H1 (cell line): ENCODE measurements around the gene WDR49. TPM values are rescaled to one million over a fixed set of nuclear protein-coding genes. Genes with fewer than 3 reads are reported as not detected.

Experiments
- CTCF ChIA-PET: fragments of 300-600 bp; sonication (Branson Sonifier 250); formaldehyde crosslinking; loops from one replicate; lab custom pipeline; 2021; ENCODE audit not compliant: partially characterized antibody; lab: Charles Lee
- POLR2A ChIA-PET: fragments of 300-600 bp; sonication (Branson Sonifier 250); formaldehyde crosslinking; loops from one replicate; lab custom pipeline; 2021; ENCODE audit warnings: inconsistent platforms; ENCODE audit not compliant: partially characterized antibody; lab: Charles Lee
- DNase-seq, 2 experiments: peaks; one replicate each; pipeline versions ENCODE4 v3.0.0 to v3.0.0-alpha.2; 2010 to 2022; ENCODE audit warnings: low spot score in 2 of 2, low read depth in 1 of 2, mixed read lengths in 1 of 2
- FAIRE-seq: peaks from 2 replicates; lab custom pipeline; 2011; peaks lifted over from hg19 to GRCh38; lab: Jason Lieb, UNC
- H2AFZ ChIP-seq: 2 replicates; pipeline ENCODE4 v1.8.1; 2012; ENCODE audit warnings: low read length, inconsistent platforms
- H2AK5ac ChIP-seq: 2 replicates; pipeline ENCODE4 v1.6.1; 2013; ENCODE audit warnings: low read depth, low read length
- H2BK120ac ChIP-seq: replicated peaks from 2 replicates; pipeline ENCODE3; 2013; ENCODE audit warnings: low read depth, low read length, inconsistent platforms
- H2BK12ac ChIP-seq: 2 replicates; pipeline ENCODE4 v1.6.1; 2013; ENCODE audit warnings: low read depth, low read length
- H2BK15ac ChIP-seq: 2 replicates; pipeline ENCODE4 v1.6.1; 2013; ENCODE audit warnings: low read length
- H2BK20ac ChIP-seq: 2 replicates; pipeline ENCODE4 v1.6.1; 2013; ENCODE audit warnings: low read length
- H2BK5ac ChIP-seq: 2 replicates; pipeline ENCODE4 v1.6.1; 2013; ENCODE audit warnings: low read depth, low read length
- H3K14ac ChIP-seq: 2 replicates; pipeline ENCODE4 v1.6.1; 2013; ENCODE audit warnings: inconsistent platforms; ENCODE audit not compliant: insufficient read length
- H3K18ac ChIP-seq: 2 replicates; pipeline ENCODE4 v1.6.1; 2013; ENCODE audit warnings: low read length; ENCODE audit errors: extremely low read depth
- H3K23ac ChIP-seq: 2 replicates; pipeline ENCODE4 v1.6.1; 2013; ENCODE audit warnings: inconsistent platforms; ENCODE audit not compliant: insufficient read length
- H3K23me2 ChIP-seq: 2 replicates; pipeline ENCODE4 v1.6.1; 2013; ENCODE audit warnings: low read depth, low read length
- H3K27ac ChIP-seq: 2 replicates; pipeline ENCODE4 v1.6.1; 2011; ENCODE audit warnings: low read depth, low read length, inconsistent platforms
- H3K27me3 ChIP-seq, 4 experiments: replicated peaks in 1 of 4; 1 replicate in 1 of 4; 2 replicates in 3 of 4; pipeline versions ENCODE4 v1.6.1 to v1.8.1; 2011 to 2013; ENCODE audit warnings: low read length in 3 of 4, mild to moderate bottlenecking in 3 of 4, inconsistent platforms in 2 of 4, mixed read lengths in 2 of 4, moderate library complexity in 1 of 4; ENCODE audit not compliant: control insufficient read depth in 3 of 4, insufficient read depth in 3 of 4; ENCODE audit errors: extremely low read depth in 1 of 4
- H3K36me3 ChIP-seq, 4 experiments: 2 replicates each; pipeline versions ENCODE4 v1.6.1 to v1.8.1; 2011 to 2013; ENCODE audit warnings: mild to moderate bottlenecking in 4 of 4, low read length in 3 of 4, moderate library complexity in 2 of 4, control low read depth in 1 of 4, inconsistent platforms in 1 of 4; ENCODE audit not compliant: insufficient read depth in 4 of 4, control insufficient read depth in 2 of 4
- H3K4ac ChIP-seq: replicated peaks from 2 replicates; pipeline ENCODE3; 2013; ENCODE audit warnings: low read length, low read depth, mixed read lengths, inconsistent platforms; ENCODE audit not compliant: insufficient read length
- H3K4me1 ChIP-seq, 4 experiments: replicated peaks in 1 of 4; 1 replicate in 1 of 4; 2 replicates in 3 of 4; pipeline versions ENCODE4 v1.6.1 to v1.8.1; 2011 to 2013; ENCODE audit warnings: low read length in 3 of 4, inconsistent platforms in 2 of 4, mixed read lengths in 1 of 4; ENCODE audit not compliant: insufficient read depth in 4 of 4, control insufficient read depth in 3 of 4
- H3K4me2 ChIP-seq, 2 experiments: 2 replicates each; pipeline versions ENCODE4 v1.6.1 to v1.8.1; 2011 to 2013; ENCODE audit warnings: low read depth in 2 of 2, low read length in 2 of 2, control low read depth in 1 of 2, inconsistent platforms in 1 of 2, mild to moderate bottlenecking in 1 of 2; ENCODE audit not compliant: insufficient read depth in 1 of 2
- H3K4me3 ChIP-seq, 4 experiments: fragments of 200-600, 300-600 bp in 1 of 4; sonication (generic), shearing (Covaris generic), sonication (Bioruptor Twin) in 1 of 4; 2 replicates each; pipeline versions ENCODE4 v1.5.1 to v1.8.1; 2011 to 2016; ENCODE audit warnings: low read length in 4 of 4, low read depth in 3 of 4, control low read depth in 2 of 4, inconsistent platforms in 2 of 4, mild to moderate bottlenecking in 2 of 4, mixed read lengths in 1 of 4, moderate library complexity in 1 of 4; ENCODE audit not compliant: insufficient read depth in 2 of 4; ENCODE audit errors: extremely low read depth in 1 of 4
- H3K56ac ChIP-seq: replicated peaks from 2 replicates; pipeline ENCODE3; 2013; ENCODE audit warnings: low read depth, mild to moderate bottlenecking, mixed read lengths, low read length, inconsistent platforms; ENCODE audit not compliant: insufficient read length
- H3K79me1 ChIP-seq: 2 replicates; pipeline ENCODE4 v1.6.1; 2013; ENCODE audit warnings: low read depth, low read length, control low read depth
- H3K79me2 ChIP-seq, 2 experiments: 2 replicates each; pipeline versions ENCODE4 v1.6.1 to v1.8.1; 2012 to 2013; ENCODE audit warnings: low read length in 2 of 2, mild to moderate bottlenecking in 2 of 2, inconsistent platforms in 1 of 2; ENCODE audit not compliant: insufficient read depth in 2 of 2, control insufficient read depth in 1 of 2
- H3K9ac ChIP-seq, 4 experiments: replicated peaks in 1 of 4; 1 replicate in 1 of 4; 2 replicates in 3 of 4; pipeline versions ENCODE4 v1.6.1 to v1.8.1; 2011 to 2013; ENCODE audit warnings: low read depth in 3 of 4, low read length in 3 of 4, control low read depth in 2 of 4, mild to moderate bottlenecking in 2 of 4, moderate library complexity in 2 of 4, inconsistent platforms in 1 of 4; ENCODE audit errors: extremely low read depth in 1 of 4
- H3K9me3 ChIP-seq, 2 experiments: 2 replicates each; pipeline versions ENCODE4 v1.6.1 to v1.8.1; 2012 to 2013; ENCODE audit warnings: mild to moderate bottlenecking in 2 of 2, moderate library complexity in 2 of 2, control low read depth in 1 of 2, inconsistent platforms in 1 of 2, low read depth in 1 of 2, low read length in 1 of 2, mixed read lengths in 1 of 2; ENCODE audit not compliant: insufficient read depth in 2 of 2
- H4K20me1 ChIP-seq, 2 experiments: replicated peaks in 1 of 2; 2 replicates each; pipeline versions ENCODE3 to v1.8.1; 2011 to 2013; ENCODE audit warnings: inconsistent platforms in 2 of 2, low read length in 2 of 2, mild to moderate bottlenecking in 1 of 2; ENCODE audit not compliant: insufficient read depth in 2 of 2, control insufficient read depth in 1 of 2
- H4K5ac ChIP-seq: 2 replicates; pipeline ENCODE4 v1.6.1; 2013; ENCODE audit warnings: low read length, low read depth, mixed read lengths, inconsistent platforms; ENCODE audit not compliant: insufficient read length
- H4K8ac ChIP-seq: 2 replicates; pipeline ENCODE4 v1.8.0; 2013; ENCODE audit warnings: mild to moderate bottlenecking, moderate library complexity, low read length, inconsistent platforms; ENCODE audit not compliant: insufficient read depth; ENCODE audit errors: extremely low read depth
- H4K91ac ChIP-seq: replicated peaks from 2 replicates; pipeline ENCODE3; 2013; ENCODE audit warnings: low read length, mixed read lengths, inconsistent platforms; ENCODE audit not compliant: insufficient read length
- CTBP2 ChIP-seq: IDR thresholded peaks from 2 replicates; pipeline ENCODE4 v1.7.0; 2011; ENCODE audit warnings: borderline replicate concordance, mild to moderate bottlenecking, moderate library complexity, mixed read lengths, low read length; ENCODE audit not compliant: insufficient read depth, insufficient read length
- NANOG ChIP-seq: IDR thresholded peaks from 2 replicates; pipeline ENCODE4 v1.6.1; 2011; ENCODE audit warnings: low read length, low read depth, mild to moderate bottlenecking, inconsistent platforms; ENCODE audit not compliant: insufficient read depth, poor library complexity, severe bottlenecking
- RBBP5 ChIP-seq: IDR thresholded peaks from 2 replicates; pipeline ENCODE4 v1.7.1; 2012; ENCODE audit warnings: low read depth, mild to moderate bottlenecking, inconsistent platforms, low read length, moderate library complexity, borderline replicate concordance
- TEAD4 ChIP-seq: IDR thresholded peaks from 2 replicates; pipeline ENCODE4 v1.6.1; 2012; ENCODE audit warnings: low read depth, low read length, inconsistent platforms, mixed read lengths
- WGBS, 2 experiments: shearing (Covaris generic) in 1 of 2; methylation state at CpG; one replicate each; pipeline versions ENCODE4 v1.1.6 to v1.1.7; 2013 to 2015; ENCODE audit warnings: low lambda C conversion rate in 2 of 2, mixed read lengths in 2 of 2, inconsistent platforms in 1 of 2, low coverage in 1 of 2, missing lambda C conversion rate in 1 of 2; ENCODE audit not compliant: insufficient replicate concordance in 2 of 2, insufficient coverage in 1 of 2, insufficient read length in 1 of 2; ENCODE audit errors: extremely low coverage in 1 of 2, missing lambda C conversion rate in 1 of 2; 5-methylcytosine and 5-hydroxymethylcytosine counted together
- polyA plus RNA-seq, 7 experiments: library from polyadenylated mRNA; depleted of rRNA in 3 of 7; stranded (reverse) in 5 of 7; unstranded in 2 of 7; fragments of >200 nt in 5 of 7; fragments of 200-250 nt in 2 of 7; gene quantifications; 1 replicate in 5 of 7; 2 replicates in 1 of 7; 4 replicates in 1 of 7; pipeline versions ENCODE4 v1.2.1 to v1.2.3, GENCODE V29; 2011 to 2013; ENCODE audit warnings: missing spikeins in 2 of 7, mixed read lengths in 2 of 7
- total RNA-seq: library from RNA; stranded (reverse); fragmentation: NEBNext Ultra II Directional; extraction: Animal tissue kit (Norgen Biotek cat#: 25700); gene quantifications from 2 replicates; pipeline ENCODE4 v1.2.1, GENCODE V29; 2021

The WDR49 gene
- total and polyA plus RNA-seq, 2 of the 8 experiments (the other 6 are each of a cell fraction or from before 2014, with no cell fraction given), result 0.50 to 1.7 TPM

DNA sequence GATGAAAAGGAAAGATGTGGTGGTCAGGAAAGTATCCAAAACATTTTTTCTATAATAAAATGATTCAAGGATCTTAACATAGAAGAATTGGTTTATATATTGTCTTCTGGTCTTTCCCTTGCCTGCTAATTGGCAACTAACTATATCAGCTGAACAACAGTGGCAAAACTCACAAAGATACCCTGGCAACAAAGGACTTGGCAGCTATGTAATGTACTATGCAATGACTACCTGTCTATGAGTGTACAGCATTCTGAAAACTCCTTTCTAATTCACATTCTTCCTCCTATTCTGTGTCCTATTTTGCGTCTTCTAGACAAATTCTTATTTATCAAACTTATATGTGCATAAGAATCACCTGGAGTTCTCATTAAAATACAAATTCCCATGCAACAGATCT, 164.2 kb downstream of the WDR49 start:
- Histone ChIP-seq H3K4me1 (peaks cover 0 to 8% (median 6%) of the 10 kb centered on the region in 4 experiments; a peak in 5 of 7 replicates), H2BK5ac (no peak overlapping the region), H3K79me1 (no peaks in the 10 kb centered on the region), H3K23ac (no peak overlapping the region), H2BK12ac (no peak overlapping the region), H3K4me3 (no peak overlapping the region), H3K36me3 (no peaks in the 10 kb centered on the region), H3K18ac (no peak overlapping the region), H3K14ac (no peak overlapping the region), H3K4me2 (no peak overlapping the region), H3K27ac (no peak overlapping the region), H2AK5ac (no peak overlapping the region), H4K91ac (no peak overlapping the region), H2BK120ac (no peak overlapping the region), H4K5ac (no peak overlapping the region), H3K9ac (no peak overlapping the region), H3K9me3 (no peaks in the 10 kb centered on the region), H2BK20ac (no peak overlapping the region), H3K56ac (no peak overlapping the region), H3K4ac (no peak overlapping the region), H3K79me2 (no peaks in the 10 kb centered on the region), H4K20me1 (no peaks in the 10 kb centered on the region), H3K23me2 (no peaks in the 10 kb centered on the region; the same call in 1 of the 2 replicates), H4K8ac (no peak overlapping the region), H2BK15ac (no peak overlapping the region), H3K27me3 (peaks cover 0 to 1% (median 0%) of the 10 kb centered on the region in 4 experiments; a peak in 1 of 7 replicates), H2AFZ (no peak overlapping the region)
- no peak for FAIRE-seq
- ChIA-PET POLR2A (no interaction called here), CTCF (interaction anchor here (0.7 to 1.3 kb wide), 4 partner anchors 19 to 392 kb away, joined by 3 read pairs; no protein-coding TSS in a partner anchor)
- no peak for DNase-seq
- 89% methylated on average over 1 of the region's 1 CpG; no CpG with 5 or more reads in 1 of the 2 experiments for WGBS, 2 experiments
- no peak for TF ChIP-seq NANOG
- no peak for TF ChIP-seq CTBP2
- no peak for TF ChIP-seq TEAD4
- TF ChIP-seq RBBP5, result no peak
